MCF 10A (cell line): ENCODE measurements around the gene AQP5. TPM values are rescaled to one million over a fixed set of nuclear protein-coding genes. Genes with fewer than 3 reads are reported as not detected.

Source experiments
- BruUV-seq: library from RNA; stranded (reverse); fragments of 400-500 nt; replicated peaks from 2 replicates; lab custom pipeline; 2021; lab: Mats Ljungman, UMichigan
- CTCF ChIA-PET: fragments of 300-600 bp; sonication (Branson Sonifier 250); formaldehyde crosslinking; extraction: SDS; loops from one replicate; lab custom pipeline; 2021; ENCODE audit warnings: antibody characterized with exemption, inconsistent platforms; lab: Yijun Ruan, JAX
- POLR2A ChIA-PET: fragments of 300-600, 350-650 bp; sonication (Branson Sonifier 250); formaldehyde crosslinking; extraction: SDS; loops from one replicate; lab custom pipeline; 2020; ENCODE audit warnings: antibody characterized with exemption, inconsistent platforms; lab: Yijun Ruan, JAX
- DNase-seq: peaks from one replicate; pipeline ENCODE4 v3.0.0-alpha.2; 2018; ENCODE audit not compliant: unreplicated experiment
- H3K27ac Mint-ChIP-seq: one replicate; pipeline ENCODE4 v1.8.0; 2022; ENCODE audit warnings: mild to moderate bottlenecking, low read depth, mixed read lengths; ENCODE audit not compliant: unreplicated experiment
- H3K27me3 Mint-ChIP-seq: one replicate; pipeline ENCODE4 v1.8.0; 2022; ENCODE audit warnings: mixed read lengths; ENCODE audit not compliant: insufficient read depth, unreplicated experiment
- H3K36me3 Mint-ChIP-seq: one replicate; pipeline ENCODE4 v1.8.0; 2022; ENCODE audit warnings: mild to moderate bottlenecking, moderate library complexity, mixed read lengths; ENCODE audit not compliant: insufficient read depth, unreplicated experiment
- H3K4me1 Mint-ChIP-seq: one replicate; pipeline ENCODE4 v1.8.0; 2022; ENCODE audit warnings: mixed read lengths; ENCODE audit not compliant: insufficient read depth, unreplicated experiment
- H3K4me3 Mint-ChIP-seq: one replicate; pipeline ENCODE4 v1.8.0; 2022; ENCODE audit warnings: mild to moderate bottlenecking, moderate library complexity, mixed read lengths; ENCODE audit not compliant: unreplicated experiment
- H3K9me3 Mint-ChIP-seq: one replicate; pipeline ENCODE4 v1.8.0; 2022; ENCODE audit warnings: mixed read lengths; ENCODE audit not compliant: unreplicated experiment
- intact Hi-C: fragments of 100-400 bp; cut with micrococcal nuclease; formaldehyde crosslinking; loops from 2 replicates; pipeline ENCODE4 v1.14.1; 2022
- total RNA-seq: library from RNA; stranded (reverse); gene quantifications from 2 replicates; pipeline ENCODE4 v1.2.3, GENCODE V29; 2022
- TF ChIP-seq, protein P1 (sequence below): fragments of 200-600 bp; IDR thresholded peaks from one replicate; pipeline ENCODE4 v1.8.0; 2022; ENCODE audit warnings: antibody characterized with exemption, mild to moderate bottlenecking; ENCODE audit not compliant: unreplicated experiment

Gene AQP5
- total RNA-seq, 1 experiment from 2014 or later = not detected

- H3K27ac Mint-ChIP-seq = no peak overlapping the region
- TF ChIP-seq, protein P1, sequence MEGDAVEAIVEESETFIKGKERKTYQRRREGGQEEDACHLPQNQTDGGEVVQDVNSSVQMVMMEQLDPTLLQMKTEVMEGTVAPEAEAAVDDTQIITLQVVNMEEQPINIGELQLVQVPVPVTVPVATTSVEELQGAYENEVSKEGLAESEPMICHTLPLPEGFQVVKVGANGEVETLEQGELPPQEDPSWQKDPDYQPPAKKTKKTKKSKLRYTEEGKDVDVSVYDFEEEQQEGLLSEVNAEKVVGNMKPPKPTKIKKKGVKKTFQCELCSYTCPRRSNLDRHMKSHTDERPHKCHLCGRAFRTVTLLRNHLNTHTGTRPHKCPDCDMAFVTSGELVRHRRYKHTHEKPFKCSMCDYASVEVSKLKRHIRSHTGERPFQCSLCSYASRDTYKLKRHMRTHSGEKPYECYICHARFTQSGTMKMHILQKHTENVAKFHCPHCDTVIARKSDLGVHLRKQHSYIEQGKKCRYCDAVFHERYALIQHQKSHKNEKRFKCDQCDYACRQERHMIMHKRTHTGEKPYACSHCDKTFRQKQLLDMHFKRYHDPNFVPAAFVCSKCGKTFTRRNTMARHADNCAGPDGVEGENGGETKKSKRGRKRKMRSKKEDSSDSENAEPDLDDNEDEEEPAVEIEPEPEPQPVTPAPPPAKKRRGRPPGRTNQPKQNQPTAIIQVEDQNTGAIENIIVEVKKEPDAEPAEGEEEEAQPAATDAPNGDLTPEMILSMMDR = no peak
- H3K4me1 Mint-ChIP-seq = peaks cover 28% of the 10 kb centered on the region
- no peaks in the 10 kb centered on the region for H3K9me3 Mint-ChIP-seq
- no peaks in the 10 kb centered on the region for H3K27me3 Mint-ChIP-seq
- H3K36me3 Mint-ChIP-seq = peaks cover 8% of the 10 kb centered on the region
- ChIA-PET CTCF (interaction anchor here (0.6 to 1.9 kb wide), 5 partner anchors 18 to 123 kb away, joined by 3 to 15 read pairs (median 5); no protein-coding TSS in a partner anchor), POLR2A (interaction anchor here (0.8 to 1.1 kb wide), 3 partner anchors 94 to 119 kb away, joined by 3 to 5 read pairs (median 4); partner anchors contain the start of gene BCDIN3D)
- no TSS peak for BruUV-seq
- no peak overlapping the region for H3K4me3 Mint-ChIP-seq
- intact Hi-C loops = loop anchor here (10.0 kb wide), 1 partner anchor 213 kb away; no protein-coding TSS in a partner anchor
- no peak for DNase-seq
Measured at GRCh38 chr12:49961993-49962764, 507 bp downstream of the AQP5 start.

GRCh38 chr12:49962861-49963765 is 1.4 kb downstream of the AQP5 start:
- no peaks in the 10 kb centered on the region for H3K9me3 Mint-ChIP-seq
- H3K27me3 Mint-ChIP-seq = no peaks in the 10 kb centered on the region
- DNase-seq = peak; percentile 90
- ChIA-PET POLR2A (interaction anchor here (0.8 to 1.5 kb wide), 4 partner anchors 43 to 120 kb away, joined by 3 to 5 read pairs (median 4); partner anchors contain the start of gene BCDIN3D), CTCF (interaction anchor here (0.5 to 1.9 kb wide), 13 partner anchors 17 to 202 kb away, joined by 3 to 15 read pairs (median 3); partner anchors contain the start of gene RACGAP1)
- H3K4me1 Mint-ChIP-seq = peaks cover 28% of the 10 kb centered on the region
- peaks cover 8% of the 10 kb centered on the region for H3K36me3 Mint-ChIP-seq
- no peak overlapping the region for H3K27ac Mint-ChIP-seq
- H3K4me3 Mint-ChIP-seq = no peak overlapping the region
- TF ChIP-seq, protein P1 = no peak
- BruUV-seq = no TSS peak
- intact Hi-C loops = loop anchor here (10.0 kb wide), 1 partner anchor 212 kb away; no protein-coding TSS in a partner anchor

GRCh38 chr12:49963976-49964815 is 2.5 kb downstream of the AQP5 start:
- ChIA-PET CTCF (interaction anchor here (0.7 to 8.8 kb wide), 10 partner anchors 14 to 126 kb away, joined by 3 to 241 read pairs (median 4); no protein-coding TSS in a partner anchor), POLR2A (interaction anchor here (1.5 kb wide), 1 partner anchor 42 kb away, joined by 3 read pairs; no protein-coding TSS in a partner anchor)
- peaks cover 8% of the 10 kb centered on the region for H3K36me3 Mint-ChIP-seq
- no peaks in the 10 kb centered on the region for H3K9me3 Mint-ChIP-seq
- no TSS peak for BruUV-seq
- DNase-seq = no peak
- H3K27me3 Mint-ChIP-seq = no peaks in the 10 kb centered on the region
- intact Hi-C loops = loop anchor here (10.0 kb wide), 1 partner anchor 211 kb away; no protein-coding TSS in a partner anchor
- no peak overlapping the region for H3K4me3 Mint-ChIP-seq
- no peak overlapping the region for H3K27ac Mint-ChIP-seq
- peaks cover 27% of the 10 kb centered on the region for H3K4me1 Mint-ChIP-seq
- TF ChIP-seq, protein P1 = no peak
